Duodenal mucosa (tissue), 2 donors: ENCODE data around the gene OR13C8.

Experiments used
- H3K27ac ChIP-seq: one replicate; pipeline ENCODE4 v1.7.0; 2013; ENCODE audit warnings: low read depth, low read length
- H3K27me3 ChIP-seq, 2 donors: one replicate each; pipeline ENCODE4 v1.7.0; 2013; ENCODE audit warnings: low read length in 2 of 2, control low read depth in 1 of 2; ENCODE audit not compliant: insufficient read depth in 2 of 2, control insufficient read depth in 1 of 2
- H3K36me3 ChIP-seq, 2 donors: one replicate each; pipeline ENCODE4 v1.7.0; 2013; ENCODE audit warnings: low read length in 2 of 2, control low read depth in 1 of 2; ENCODE audit not compliant: insufficient read depth in 2 of 2, control insufficient read depth in 1 of 2
- H3K4me1 ChIP-seq, 2 donors: one replicate each; pipeline ENCODE4 v1.7.0; 2013; ENCODE audit warnings: low read length in 2 of 2, control low read depth in 1 of 2; ENCODE audit not compliant: insufficient read depth in 2 of 2, control insufficient read depth in 1 of 2
- H3K4me3 ChIP-seq, 2 donors: one replicate each; pipeline ENCODE4 v1.7.0; 2013; ENCODE audit warnings: low read length in 2 of 2, low read depth in 1 of 2
- H3K9ac ChIP-seq, 2 donors: one replicate each; pipeline ENCODE4 v1.7.0; 2013; ENCODE audit warnings: low read length in 2 of 2, low read depth in 1 of 2
- H3K9me3 ChIP-seq, 2 donors: one replicate each; pipeline ENCODE4 v1.7.0; 2013; ENCODE audit warnings: low read length in 2 of 2, control low read depth in 1 of 2; ENCODE audit not compliant: control insufficient read depth in 1 of 2

Gene OR13C8

DNA sequence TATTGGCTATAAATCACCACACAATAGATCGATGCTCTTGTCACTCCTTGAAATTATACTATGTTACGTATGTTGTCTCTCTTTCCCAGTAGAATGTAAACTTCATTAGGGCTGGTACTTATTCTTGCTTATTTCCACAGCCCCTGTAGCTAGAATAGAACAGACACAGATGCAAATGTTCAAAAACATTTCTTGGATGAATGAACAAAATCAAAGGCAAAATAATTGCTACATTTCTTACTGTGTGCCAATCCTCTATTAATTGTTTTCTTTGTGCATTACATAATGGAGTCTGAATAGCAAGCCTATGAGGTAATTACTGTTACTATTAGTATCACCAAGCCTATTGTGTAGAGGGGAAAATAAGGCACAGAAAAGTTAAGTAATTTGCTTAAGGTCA lies 37.2 kb downstream of the OR13C8 start:
- H3K9ac ChIP-seq = no peak overlapping the region
- no peaks in the 10 kb centered on the region for H3K4me1 ChIP-seq
- no peaks in the 10 kb centered on the region for H3K36me3 ChIP-seq
- no peak overlapping the region for H3K27ac ChIP-seq
- H3K9me3 ChIP-seq = no peaks in the 10 kb centered on the region
- H3K27me3 ChIP-seq = no peaks in the 10 kb centered on the region
- H3K4me3 ChIP-seq = no peak overlapping the region

DNA sequence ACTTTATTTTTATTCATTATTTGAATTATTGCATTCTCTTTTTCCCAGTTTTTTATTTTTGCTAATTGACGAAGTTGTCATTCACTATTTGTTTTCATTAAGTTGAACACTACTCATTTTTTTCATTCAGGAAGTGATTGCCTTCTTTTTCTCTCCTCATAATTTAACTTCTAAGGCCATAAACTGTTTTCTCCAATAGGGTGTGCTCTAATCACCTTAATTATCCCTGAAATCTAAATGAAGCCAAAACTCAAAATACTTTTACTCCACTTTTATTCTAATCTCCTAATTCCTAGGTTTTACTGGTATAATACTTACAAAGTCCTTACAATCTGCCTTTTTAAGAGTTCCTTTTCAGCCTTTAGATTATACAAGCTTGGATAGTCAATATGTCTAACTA lies 39.4 kb downstream of the OR13C8 start:
- H3K4me3 ChIP-seq = no peak overlapping the region
- no peaks in the 10 kb centered on the region for H3K9me3 ChIP-seq
- H3K9ac ChIP-seq = no peak overlapping the region
- no peaks in the 10 kb centered on the region for H3K36me3 ChIP-seq
- no peak overlapping the region for H3K27ac ChIP-seq
- H3K27me3 ChIP-seq = no peaks in the 10 kb centered on the region
- no peaks in the 10 kb centered on the region for H3K4me1 ChIP-seq

DNA sequence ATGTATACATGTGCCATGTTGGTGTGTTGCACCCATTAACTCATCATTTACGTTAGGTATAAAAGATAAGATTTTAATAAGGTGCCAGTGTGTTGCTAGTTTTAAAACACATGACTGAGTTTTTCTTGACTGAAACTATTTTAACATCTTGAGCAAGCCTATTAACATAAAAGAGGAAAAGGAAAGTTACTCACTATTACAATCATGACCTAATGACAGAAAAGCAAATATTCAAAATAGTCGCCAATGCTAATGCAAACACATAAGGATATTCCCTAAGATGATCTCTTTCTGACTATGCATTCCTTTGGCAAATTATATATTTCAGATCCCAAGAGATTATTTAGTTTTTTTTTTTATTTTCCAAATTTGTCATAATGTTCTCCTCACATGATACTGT lies 42.2 kb downstream of the OR13C8 start:
- H3K27me3 ChIP-seq = no peaks in the 10 kb centered on the region
- H3K27ac ChIP-seq = no peak overlapping the region
- H3K9ac ChIP-seq = no peak overlapping the region
- H3K36me3 ChIP-seq = no peaks in the 10 kb centered on the region
- H3K9me3 ChIP-seq = no peaks in the 10 kb centered on the region
- H3K4me1 ChIP-seq = no peaks in the 10 kb centered on the region
- no peak overlapping the region for H3K4me3 ChIP-seq

DNA sequence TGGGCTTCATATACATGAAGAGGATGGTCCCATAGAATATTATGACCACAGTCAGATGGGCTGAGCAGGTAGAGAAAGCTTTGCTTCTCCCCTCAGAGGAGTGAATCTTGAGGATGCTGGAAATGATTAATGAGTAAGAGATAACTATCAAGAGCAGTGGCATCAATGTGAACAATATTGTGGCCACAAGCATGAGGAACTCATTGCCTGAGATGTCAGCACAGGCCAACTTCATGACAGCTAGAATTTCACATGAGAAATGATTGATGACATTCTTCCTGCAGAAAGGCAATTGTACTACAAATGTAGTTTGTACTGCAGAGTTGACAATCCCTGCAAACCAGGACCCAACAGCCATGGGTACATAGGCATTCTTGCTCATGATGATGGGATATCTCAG lies 48.5 kb downstream of the OR13C8 start:
- Histone ChIP-seq H3K4me3 (no peak overlapping the region), H3K9me3 (no peaks in the 10 kb centered on the region), H3K9ac (no peak overlapping the region), H3K36me3 (no peaks in the 10 kb centered on the region), H3K4me1 (no peaks in the 10 kb centered on the region), H3K27me3 (no peaks in the 10 kb centered on the region), H3K27ac (no peak overlapping the region)

DNA sequence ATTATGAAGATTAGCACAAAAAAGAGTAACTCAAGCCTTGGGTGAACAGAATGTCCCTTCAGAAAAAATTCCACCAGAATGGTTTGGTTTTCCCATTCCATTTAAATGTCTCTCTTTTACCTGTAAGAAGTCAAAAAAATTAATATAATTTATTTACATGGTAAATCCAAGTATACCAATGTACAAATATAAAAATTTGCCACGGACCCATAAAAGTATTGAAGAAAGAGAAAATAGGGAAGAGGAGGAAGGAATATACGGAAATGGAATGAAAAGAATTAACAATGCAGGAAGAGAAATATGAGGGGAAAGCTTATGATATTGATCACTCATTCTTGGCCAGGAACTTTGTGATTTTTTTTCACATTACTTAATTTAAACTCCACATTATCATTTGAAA lies 49.1 kb downstream of the OR13C8 start, which contains the start of gene OR13C9:
Gene OR13C9, minus strand, starts transcription at position 101 of the 400 bp plus-strand sequence. Its CDS starts 0 bp downstream, at position 101.
- Histone ChIP-seq H3K9ac (no peak within 1 kb of the TSS), H3K27ac (no peak within 1 kb of the TSS), H3K27me3 (no peaks in the 10 kb centered on the region), H3K4me1 (no peaks in the 10 kb centered on the region), H3K9me3 (no peaks in the 10 kb centered on the region), H3K36me3 (no peaks in the 10 kb centered on the region), H3K4me3 (no peak within 1 kb of the TSS)
